ACC112 (cell line): ENCODE data around the gene HECTD4.
"Not testable (repeated sequence)": the region's sequence is repeated elsewhere in the genome, so short reads cannot be mapped to it uniquely, and the experiment has no call there.

Experiments used
- H2AFZ ChIP-seq: fragments of 200-600 bp; sonication (generic); one replicate; pipeline ENCODE4 v1.6.0; 2017; ENCODE audit warnings: antibody characterized with exemption, low read length; ENCODE audit not compliant: unreplicated experiment
- H3K27ac ChIP-seq: fragments of 200-600 bp; sonication (generic); 2 replicates; pipeline ENCODE4 v1.5.1; 2014; ENCODE audit warnings: low read depth, mild to moderate bottlenecking, antibody characterized with exemption, low read length, moderate library complexity
- H3K27me3 ChIP-seq: fragments of 200-600 bp; sonication (generic); 2 replicates; pipeline ENCODE4 v1.6.1; 2014; ENCODE audit warnings: mild to moderate bottlenecking, antibody characterized with exemption, low read length, moderate library complexity, mixed read lengths; ENCODE audit not compliant: insufficient read depth
- H3K36me3 ChIP-seq: fragments of 200-600 bp; sonication (generic); 2 replicates; pipeline ENCODE4 v1.6.1; 2016; ENCODE audit warnings: mild to moderate bottlenecking, antibody characterized with exemption, low read length, moderate library complexity, mixed read lengths; ENCODE audit not compliant: insufficient read depth
- H3K4me1 ChIP-seq: fragments of 200-600 bp; sonication (generic); one replicate; pipeline ENCODE4 v1.6.1; 2016; ENCODE audit warnings: low read length, mixed read lengths; ENCODE audit not compliant: insufficient read depth, unreplicated experiment, control insufficient read depth
- H3K4me3 ChIP-seq: fragments of 200-600 bp; sonication (generic); 2 replicates; pipeline ENCODE4 v1.5.1; 2014; ENCODE audit warnings: mild to moderate bottlenecking, low read depth, low read length
- H3K79me2 ChIP-seq: fragments of 200-600 bp; sonication (generic); one replicate; pipeline ENCODE4 v1.6.0; 2016; ENCODE audit warnings: low read length; ENCODE audit not compliant: control insufficient read depth, unreplicated experiment, insufficient read depth

HECTD4 gene

DNA sequence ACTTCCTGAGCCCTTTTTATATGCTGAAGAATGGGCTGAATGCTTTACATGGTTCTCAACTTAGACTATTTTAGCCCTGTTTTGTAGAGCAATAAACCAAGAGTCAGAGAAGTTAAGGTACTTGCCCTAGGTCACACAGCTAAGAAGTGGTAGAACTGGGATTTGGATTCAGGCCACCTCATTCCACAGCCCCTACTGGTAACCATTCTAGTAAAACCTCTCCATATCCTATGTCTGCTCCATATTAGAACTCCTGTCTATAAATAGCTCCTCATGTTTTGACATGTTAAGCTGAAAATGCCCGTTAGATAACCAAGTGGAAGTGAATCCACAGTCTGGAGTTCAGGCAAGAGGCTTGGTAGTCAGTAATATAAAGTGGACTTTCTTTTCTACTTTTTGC is 111.6 kb downstream of the HECTD4 start:
- Histone ChIP-seq H3K4me1 (no peaks in the 10 kb centered on the region), H3K4me3 (no peak overlapping the region), H3K79me2 (no peaks in the 10 kb centered on the region), H2AFZ (no peak overlapping the region), H3K36me3 (peaks cover 4% of the 10 kb centered on the region), H3K27ac (no peak overlapping the region), H3K27me3 (no peaks in the 10 kb centered on the region)

DNA sequence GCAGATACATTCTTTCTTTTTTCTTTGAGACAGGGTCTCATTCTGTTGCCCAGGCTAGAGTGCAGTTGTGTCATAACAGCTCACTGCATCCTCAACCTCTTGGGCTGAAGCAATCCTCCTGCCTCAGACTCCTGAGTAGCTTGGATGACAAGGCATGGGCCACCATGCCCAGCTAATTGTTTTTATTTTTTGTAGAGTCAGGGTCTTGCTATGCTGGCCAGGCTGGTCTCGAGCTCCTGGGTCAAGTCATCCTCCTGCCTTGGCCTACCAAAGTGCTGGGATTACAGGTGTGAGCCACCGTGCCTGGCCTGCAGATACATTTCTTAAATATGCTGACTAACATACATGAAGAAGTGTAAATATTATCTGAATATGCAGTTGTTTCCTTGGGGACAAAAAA is 115.8 kb downstream of the HECTD4 start:
- Histone ChIP-seq H3K79me2 (no peaks in the 10 kb centered on the region), H3K27me3 (no peaks in the 10 kb centered on the region), H3K4me3 (no peak overlapping the region), H2AFZ (no peak overlapping the region), H3K36me3 (peaks cover 8% of the 10 kb centered on the region), H3K27ac (no peak overlapping the region), H3K4me1 (no peaks in the 10 kb centered on the region)

DNA sequence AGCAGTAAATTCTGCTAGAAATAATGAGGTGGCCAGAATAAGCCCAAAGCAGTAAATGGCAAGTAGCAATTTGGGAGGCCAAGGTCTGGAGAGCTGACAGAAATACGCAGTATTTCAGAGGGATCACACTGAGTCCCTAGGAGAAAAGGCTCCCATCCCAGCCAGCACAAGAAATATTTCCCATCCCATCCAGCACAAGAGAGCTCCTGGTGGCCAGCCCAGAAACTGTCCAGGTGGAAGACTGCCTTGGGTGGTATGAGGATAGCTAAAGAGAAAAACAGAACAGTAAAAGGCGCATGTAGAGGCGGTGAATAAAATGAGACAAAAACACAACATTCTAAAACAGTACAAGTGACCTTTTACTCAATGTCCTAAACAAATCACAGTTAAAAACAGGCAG is 120.7 kb downstream of the HECTD4 start:
- H3K27me3 ChIP-seq = no peaks in the 10 kb centered on the region
- H3K4me1 ChIP-seq = no peaks in the 10 kb centered on the region
- no peaks in the 10 kb centered on the region for H3K79me2 ChIP-seq
- no peak overlapping the region for H3K4me3 ChIP-seq
- H2AFZ ChIP-seq = no peak overlapping the region
- no peak overlapping the region for H3K27ac ChIP-seq
- H3K36me3 ChIP-seq = peaks cover 15% of the 10 kb centered on the region

DNA sequence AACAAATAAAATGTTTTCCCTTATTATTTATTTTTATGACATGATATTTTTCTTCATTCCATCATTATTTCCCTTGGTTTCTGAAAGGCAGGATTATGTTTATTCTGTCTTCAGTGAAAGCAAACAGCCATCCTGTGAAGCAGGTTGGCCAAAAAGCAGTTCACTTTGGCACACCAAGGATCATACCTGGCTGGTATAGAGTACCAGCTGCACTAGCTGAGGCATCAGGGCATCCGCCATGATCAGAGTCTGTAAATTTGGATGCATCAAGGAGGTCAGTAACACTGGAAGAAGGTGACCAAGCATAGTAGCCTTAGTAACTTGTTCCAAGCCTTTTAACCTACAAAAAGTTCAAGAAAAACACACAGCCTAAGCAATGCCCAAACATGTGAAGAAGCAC is 123.3 kb downstream of the HECTD4 start:
- Histone ChIP-seq H3K27ac (no peak overlapping the region), H3K36me3 (peaks cover 13% of the 10 kb centered on the region), H3K4me3 (no peak overlapping the region), H2AFZ (no peak overlapping the region), H3K79me2 (no peaks in the 10 kb centered on the region), H3K27me3 (no peaks in the 10 kb centered on the region), H3K4me1 (no peaks in the 10 kb centered on the region)

DNA sequence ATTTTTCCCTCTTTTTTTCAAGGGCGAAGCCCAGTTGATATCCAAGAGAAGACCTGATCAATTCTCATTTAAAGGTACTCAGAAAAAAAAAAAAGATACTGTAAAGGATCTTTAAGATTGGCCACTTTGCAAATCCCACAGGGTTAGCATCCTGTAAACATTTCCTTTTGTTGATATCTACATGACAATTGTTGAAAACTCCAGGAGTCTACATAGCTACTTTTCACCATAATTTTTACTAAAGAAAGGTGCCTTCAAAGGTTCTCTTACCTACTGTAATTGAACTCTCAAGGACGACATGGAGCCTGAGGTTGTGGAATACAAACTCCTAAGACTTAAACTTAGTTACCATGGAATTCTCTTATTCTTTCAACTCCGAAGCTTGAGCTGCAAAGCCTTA is 125.5 kb downstream of the HECTD4 start:
- H3K27ac ChIP-seq = no peak overlapping the region
- H3K4me1 ChIP-seq = peaks cover 4% of the 10 kb centered on the region
- peaks cover 13% of the 10 kb centered on the region for H3K36me3 ChIP-seq

DNA sequence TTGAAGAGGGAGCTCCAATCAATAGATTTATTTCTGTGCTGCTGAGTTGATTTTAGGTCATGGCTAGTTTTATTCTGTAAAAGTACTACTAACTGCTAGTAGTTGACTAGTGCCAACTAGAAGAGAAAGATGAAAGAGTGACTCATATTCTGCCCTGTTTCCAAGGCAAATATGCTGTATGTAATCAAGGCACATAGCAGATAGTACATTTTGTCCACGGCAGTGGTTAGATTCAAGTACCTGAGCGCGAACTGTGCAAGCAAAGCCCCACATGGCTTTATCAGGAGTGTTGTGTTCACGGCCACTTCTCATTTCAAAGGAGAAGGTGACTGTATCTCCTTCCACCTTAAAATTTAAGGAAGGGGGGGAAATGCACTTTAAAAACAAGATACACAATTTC is 130.0 kb downstream of the HECTD4 start:
- H3K27ac ChIP-seq = peak overlapping the region; percentile 74
- no peak overlapping the region for H3K4me3 ChIP-seq
- peaks cover 4% of the 10 kb centered on the region; the same call in 1 of the 2 replicates for H3K36me3 ChIP-seq
- H2AFZ ChIP-seq = no peak overlapping the region
- H3K79me2 ChIP-seq = no peaks in the 10 kb centered on the region
- peaks cover 4% of the 10 kb centered on the region for H3K4me1 ChIP-seq
- no peaks in the 10 kb centered on the region for H3K27me3 ChIP-seq

More for the DNA sequence above, 125.5 kb downstream of the HECTD4 start:
- Histone ChIP-seq H3K27me3 (no peaks in the 10 kb centered on the region), H3K79me2 (no peaks in the 10 kb centered on the region), H2AFZ (no peak overlapping the region), H3K4me3 (no peak overlapping the region)

DNA sequence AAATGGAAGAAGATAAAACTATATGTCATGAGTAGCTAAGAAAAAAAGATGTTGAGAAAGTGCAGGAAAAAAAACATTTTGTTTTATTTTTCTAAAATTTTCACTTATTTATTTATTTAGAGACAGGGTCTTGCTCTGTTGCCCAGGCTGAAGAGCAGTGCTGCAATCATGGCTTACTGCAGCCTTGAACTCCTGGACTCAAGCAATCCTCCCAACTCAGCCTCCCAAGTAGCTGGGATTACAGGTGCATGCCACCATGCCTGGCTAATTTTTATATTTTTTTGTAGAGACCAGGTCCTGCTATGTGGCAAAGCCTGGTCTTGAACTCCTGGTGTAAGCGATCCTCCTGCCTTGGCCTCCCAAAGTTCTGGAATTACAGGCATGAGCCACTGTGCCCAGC is 137.3 kb downstream of the HECTD4 start:
- H3K4me1 ChIP-seq, H2AFZ ChIP-seq, H3K27ac ChIP-seq, H3K36me3 ChIP-seq, H3K27me3 ChIP-seq, H3K4me3 ChIP-seq, H3K79me2 ChIP-seq: not testable (repeated sequence)

DNA sequence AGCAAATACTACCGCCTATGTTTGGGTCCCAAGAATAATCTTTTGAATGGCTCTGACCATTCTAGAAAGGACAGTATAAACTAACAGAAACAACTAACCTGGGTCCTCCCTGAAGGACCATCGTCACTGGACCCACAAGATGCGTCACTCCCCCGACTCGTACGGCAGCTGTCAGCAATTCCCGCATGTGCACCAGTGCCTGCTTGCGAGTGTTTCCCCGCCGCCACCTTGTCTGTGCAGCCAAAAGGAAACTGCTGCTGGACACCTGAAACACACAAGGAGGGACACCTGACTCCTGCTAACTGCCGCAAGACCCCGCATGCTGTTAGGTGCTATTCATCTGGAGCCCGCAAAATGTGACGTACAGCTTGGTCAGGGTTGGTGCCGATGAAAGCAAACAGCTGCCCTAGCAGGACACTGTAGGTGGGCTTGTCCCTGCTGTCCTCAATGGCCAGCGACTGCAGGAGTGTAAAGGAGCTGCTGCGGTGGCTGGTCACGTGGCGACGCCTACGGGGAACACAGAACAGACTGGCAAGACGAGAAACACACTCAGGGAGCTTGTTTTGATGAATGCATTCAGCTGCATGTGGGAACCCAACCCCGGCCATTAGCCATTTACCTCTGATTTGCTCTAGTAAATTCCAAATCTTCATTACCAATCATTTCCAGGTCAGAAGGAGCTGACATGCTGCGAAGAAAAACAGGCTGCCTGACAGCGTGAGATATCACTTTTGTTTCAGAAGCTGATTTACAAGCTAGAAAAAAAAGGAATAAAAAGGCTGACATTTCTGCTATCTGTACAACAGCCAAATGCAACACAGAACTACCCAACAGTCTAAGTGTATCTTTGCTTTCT is 138.7 kb downstream of the HECTD4 start:
- Histone ChIP-seq H3K27ac (no peak overlapping the region), H3K27me3 (no peaks in the 10 kb centered on the region), H3K79me2 (no peaks in the 10 kb centered on the region), H3K4me3 (no peak overlapping the region), H3K36me3 (peaks cover 7% of the 10 kb centered on the region), H2AFZ (no peak overlapping the region), H3K4me1 (no peaks in the 10 kb centered on the region)

DNA sequence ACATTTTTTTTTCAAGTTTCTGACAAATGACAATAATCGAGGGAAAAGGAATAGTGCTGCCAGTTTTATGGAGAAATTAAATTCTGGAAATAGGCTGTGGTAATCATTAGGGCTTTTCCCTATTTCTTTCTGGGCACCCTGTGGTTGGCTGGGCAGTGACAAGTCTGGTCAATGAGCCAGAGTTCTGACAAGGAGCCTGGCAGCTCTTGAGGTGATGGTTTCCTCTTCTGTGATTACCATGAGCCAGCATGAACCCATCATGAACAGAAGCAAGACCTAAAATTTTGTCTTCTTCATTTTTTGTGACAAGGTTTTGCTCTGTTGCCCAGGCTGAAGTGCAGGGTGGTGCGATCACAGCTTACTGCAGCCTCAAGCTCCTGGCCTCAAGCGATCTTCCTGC is 141.1 kb downstream of the HECTD4 start:
- no peak overlapping the region for H3K27ac ChIP-seq
- H3K4me1 ChIP-seq = no peaks in the 10 kb centered on the region
- H3K36me3 ChIP-seq = peaks cover 10% of the 10 kb centered on the region
- no peak overlapping the region for H2AFZ ChIP-seq
- no peak overlapping the region for H3K4me3 ChIP-seq
- no peaks in the 10 kb centered on the region for H3K79me2 ChIP-seq
- H3K27me3 ChIP-seq = no peaks in the 10 kb centered on the region

DNA sequence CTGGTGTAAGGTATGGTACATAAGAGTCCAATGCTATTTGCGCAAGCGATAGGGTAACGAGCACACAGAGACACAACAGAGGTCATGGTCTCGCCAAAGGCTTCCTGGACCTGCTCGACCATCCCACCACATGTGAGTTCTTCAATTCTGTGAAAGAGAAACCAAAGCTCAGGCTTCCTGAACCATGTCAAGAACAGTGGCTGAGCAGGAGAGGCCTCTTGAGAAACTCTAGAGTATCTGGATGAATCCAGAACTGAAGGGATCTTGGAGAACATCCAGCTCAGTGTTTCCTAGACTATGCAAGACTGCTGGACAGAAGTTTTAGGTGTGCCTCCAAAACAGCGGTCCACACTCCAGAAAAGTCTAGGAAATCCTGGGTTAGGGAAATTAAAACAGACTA is 142.3 kb downstream of the HECTD4 start:
- H3K27me3 ChIP-seq = no peaks in the 10 kb centered on the region
- no peak overlapping the region for H3K4me3 ChIP-seq
- H3K27ac ChIP-seq = no peak overlapping the region
- peaks cover 12% of the 10 kb centered on the region for H3K36me3 ChIP-seq
- no peaks in the 10 kb centered on the region for H3K4me1 ChIP-seq
- no peak overlapping the region for H2AFZ ChIP-seq
- H3K79me2 ChIP-seq = no peaks in the 10 kb centered on the region

DNA sequence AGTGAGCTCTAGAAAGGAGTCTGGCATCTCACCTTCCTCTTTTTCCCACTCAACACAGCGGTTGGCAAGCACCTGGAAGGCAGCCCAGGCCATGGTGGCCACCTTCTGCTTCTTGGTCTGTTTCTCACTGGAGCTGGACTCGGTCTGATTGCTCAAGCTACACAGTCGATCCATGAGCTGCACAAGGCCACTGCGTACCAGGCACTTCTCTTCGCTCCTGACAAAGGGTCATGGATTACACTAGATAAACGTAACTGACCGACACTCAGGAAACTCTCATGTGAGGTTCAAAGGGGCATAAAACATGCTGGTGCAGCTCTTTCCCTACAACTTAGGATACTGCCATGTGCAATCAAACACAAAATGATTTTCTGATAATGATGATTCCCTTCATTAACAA is 143.2 kb downstream of the HECTD4 start:
- H3K36me3 ChIP-seq = peaks cover 20% of the 10 kb centered on the region
- no peaks in the 10 kb centered on the region for H3K79me2 ChIP-seq
- no peaks in the 10 kb centered on the region for H3K27me3 ChIP-seq
- H3K4me3 ChIP-seq = no peak overlapping the region
- no peaks in the 10 kb centered on the region for H3K4me1 ChIP-seq
- H3K27ac ChIP-seq = no peak overlapping the region
- H2AFZ ChIP-seq = no peak overlapping the region
